Non-pigmented ciliary epithelial cell (primary cell): Measurements from ENCODE around the gene DSCAM.

Experiments used
- DNase-seq: peaks from one replicate; pipeline ENCODE4 v3.0.0-alpha.2; 2010; ENCODE audit warnings: low read depth

Gene DSCAM

GRCh38 chr21:39972976-39973770 is 873.8 kb downstream of the DSCAM start:
- no peak for DNase-seq

- DNase-seq, result no peak
These were observed 874.5 kb downstream of the DSCAM start for GRCh38 chr21:39972471-39972870.

GRCh38 chr21:39971956-39972355 is 875.0 kb downstream of the DSCAM start:
- no peak for DNase-seq

GRCh38 chr21:39969691-39970364 is 877.1 kb downstream of the DSCAM start:
- DNase-seq, result no peak

GRCh38 chr21:39968010-39968409 is 878.9 kb downstream of the DSCAM start:
- no peak for DNase-seq

- no peak for DNase-seq
These were observed 880.2 kb downstream of the DSCAM start for GRCh38 chr21:39966786-39967185.

- no peak for DNase-seq
These were observed 881.9 kb downstream of the DSCAM start for GRCh38 chr21:39965026-39965425.

GRCh38 chr21:39961251-39961650 is 885.7 kb downstream of the DSCAM start:
- DNase-seq, result peak; percentile 3
